ENCODE results near the gene PLA2G2F.

DNA sequence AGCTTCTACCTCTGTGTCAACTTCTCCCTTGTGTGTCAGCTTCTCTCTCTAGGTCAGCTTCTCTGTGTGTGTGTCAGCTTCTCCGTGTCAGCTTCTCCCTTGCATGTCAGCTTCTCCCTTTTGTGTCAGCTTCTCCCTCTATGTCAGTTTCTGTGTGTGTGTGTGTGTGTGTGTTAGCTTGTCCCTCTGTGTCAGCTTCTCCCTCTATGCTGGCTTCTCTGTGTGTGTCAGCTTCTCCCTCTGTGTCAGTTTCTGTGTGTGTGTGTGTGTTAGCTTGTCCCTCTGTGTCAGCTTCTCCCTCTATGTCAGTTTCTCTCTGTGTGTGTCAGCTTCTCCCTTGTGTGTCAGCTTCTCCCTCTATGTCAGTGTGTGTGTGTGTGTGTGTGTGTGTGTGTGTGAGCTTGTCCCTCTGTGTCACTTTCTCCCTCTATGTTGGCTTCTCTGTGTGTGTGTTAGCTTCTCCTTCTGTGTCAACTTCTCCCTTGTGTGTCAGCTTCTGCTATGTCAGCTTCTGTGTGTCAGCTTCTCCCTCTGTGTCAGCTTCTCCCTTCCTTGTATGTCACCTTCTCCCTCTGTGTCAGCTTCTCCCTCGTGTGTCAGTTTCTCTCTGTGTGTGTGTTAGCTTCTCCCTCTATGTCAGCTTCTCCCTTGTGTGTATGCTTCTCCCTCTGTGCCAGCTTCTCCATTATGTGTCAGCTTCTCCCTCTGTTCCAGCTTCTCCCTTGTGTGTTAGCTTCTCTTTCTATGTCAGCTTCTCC lies 40.4 kb downstream of the PLA2G2F start:
- TF ChIP-seq, protein P1, sequence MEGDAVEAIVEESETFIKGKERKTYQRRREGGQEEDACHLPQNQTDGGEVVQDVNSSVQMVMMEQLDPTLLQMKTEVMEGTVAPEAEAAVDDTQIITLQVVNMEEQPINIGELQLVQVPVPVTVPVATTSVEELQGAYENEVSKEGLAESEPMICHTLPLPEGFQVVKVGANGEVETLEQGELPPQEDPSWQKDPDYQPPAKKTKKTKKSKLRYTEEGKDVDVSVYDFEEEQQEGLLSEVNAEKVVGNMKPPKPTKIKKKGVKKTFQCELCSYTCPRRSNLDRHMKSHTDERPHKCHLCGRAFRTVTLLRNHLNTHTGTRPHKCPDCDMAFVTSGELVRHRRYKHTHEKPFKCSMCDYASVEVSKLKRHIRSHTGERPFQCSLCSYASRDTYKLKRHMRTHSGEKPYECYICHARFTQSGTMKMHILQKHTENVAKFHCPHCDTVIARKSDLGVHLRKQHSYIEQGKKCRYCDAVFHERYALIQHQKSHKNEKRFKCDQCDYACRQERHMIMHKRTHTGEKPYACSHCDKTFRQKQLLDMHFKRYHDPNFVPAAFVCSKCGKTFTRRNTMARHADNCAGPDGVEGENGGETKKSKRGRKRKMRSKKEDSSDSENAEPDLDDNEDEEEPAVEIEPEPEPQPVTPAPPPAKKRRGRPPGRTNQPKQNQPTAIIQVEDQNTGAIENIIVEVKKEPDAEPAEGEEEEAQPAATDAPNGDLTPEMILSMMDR (IDR thresholded peaks at IDR 0.05) = no peak
- no peak for TF ChIP-seq POLR2A (IDR thresholded peaks at IDR 0.05)
- TF ChIP-seq EP300 (IDR thresholded peaks at IDR 0.05) = no peak
